HCT116 (cell line): ENCODE data around the gene NBAS.

Source experiments
- CEBPB ChIP-seq: IDR thresholded peaks from 2 replicates; pipeline ENCODE4 v1.6.1; 2012; ENCODE audit warnings: low read depth
- CTCF ChIP-seq, 3 experiments: fragments of 200-600 bp in 1 of 3; sonication (generic) in 1 of 3; IDR thresholded peaks in 2 of 3; conservative IDR thresholded peaks in 1 of 3; 2 replicates each; pipeline ENCODE4 v1.5.1; 2012 to 2017; ENCODE audit warnings: low read depth in 2 of 3, low read length in 2 of 3, antibody characterized with exemption in 1 of 3, borderline replicate concordance in 1 of 3, control low read depth in 1 of 3, mild to moderate bottlenecking in 1 of 3, mixed read lengths in 1 of 3, mixed run types in 1 of 3, moderate library complexity in 1 of 3; ENCODE audit not compliant: insufficient read depth in 1 of 3
- ELF1 ChIP-seq: IDR thresholded peaks from 2 replicates; pipeline ENCODE4 v1.6.1; 2012; ENCODE audit warnings: low read depth, borderline replicate concordance
- EZH2 ChIP-seq: fragments of 200-600 bp; sonication (generic); IDR thresholded peaks from 2 replicates; pipeline ENCODE4 v1.6.1; 2017; ENCODE audit warnings: antibody characterized with exemption, mixed run types
- POLR2AphosphoS5 ChIP-seq: IDR thresholded peaks from 2 replicates; pipeline ENCODE4 v1.6.1; 2011; ENCODE audit warnings: mild to moderate bottlenecking, low read depth, low read length, moderate library complexity
- RAD21 ChIP-seq: IDR thresholded peaks from 2 replicates; pipeline ENCODE4 v1.6.1; 2012; ENCODE audit warnings: low read depth, mild to moderate bottlenecking
- SRF ChIP-seq: IDR thresholded peaks from 2 replicates; pipeline ENCODE4 v1.6.1; 2012; ENCODE audit warnings: low read depth
- ZBTB33 ChIP-seq: IDR thresholded peaks from 2 replicates; pipeline ENCODE4 v1.6.1; 2011; ENCODE audit warnings: mild to moderate bottlenecking, low read length, moderate library complexity; ENCODE audit not compliant: insufficient replicate concordance; ENCODE audit errors: extremely low read depth
- ZFX ChIP-seq: fragments of 450-650 bp; IDR thresholded peaks from 2 replicates; pipeline ENCODE4 v1.6.1; 2017

- TF ChIP-seq ZFX (no peak), CTCF (IDR thresholded peaks at IDR 0.05 in 2 of 3, conservative IDR thresholded peaks at IDR 0.05 in 1 of 3; ENCODE audit: borderline replicate concordance in 1 of 3, insufficient read depth in 1 of 3, low read depth in 2 of 3, low read length in 2 of 3) (no peak), ZBTB33 (no peak), EZH2 (no peak), ELF1 (no peak), SRF (no peak), CEBPB (no peak), POLR2AphosphoS5 (no peak), RAD21 (no peak)
Measured at GRCh38 chr2:15279201-15279876, 281.8 kb downstream of the NBAS start.
